ENCODE data around the gene CCDC187. TPM values are rescaled to one million over a fixed set of nuclear protein-coding genes. Genes with fewer than 3 reads are reported as not detected.

CCDC187 gene
- total RNA-seq, 1 experiment from 2014 or later = not detected

DNA sequence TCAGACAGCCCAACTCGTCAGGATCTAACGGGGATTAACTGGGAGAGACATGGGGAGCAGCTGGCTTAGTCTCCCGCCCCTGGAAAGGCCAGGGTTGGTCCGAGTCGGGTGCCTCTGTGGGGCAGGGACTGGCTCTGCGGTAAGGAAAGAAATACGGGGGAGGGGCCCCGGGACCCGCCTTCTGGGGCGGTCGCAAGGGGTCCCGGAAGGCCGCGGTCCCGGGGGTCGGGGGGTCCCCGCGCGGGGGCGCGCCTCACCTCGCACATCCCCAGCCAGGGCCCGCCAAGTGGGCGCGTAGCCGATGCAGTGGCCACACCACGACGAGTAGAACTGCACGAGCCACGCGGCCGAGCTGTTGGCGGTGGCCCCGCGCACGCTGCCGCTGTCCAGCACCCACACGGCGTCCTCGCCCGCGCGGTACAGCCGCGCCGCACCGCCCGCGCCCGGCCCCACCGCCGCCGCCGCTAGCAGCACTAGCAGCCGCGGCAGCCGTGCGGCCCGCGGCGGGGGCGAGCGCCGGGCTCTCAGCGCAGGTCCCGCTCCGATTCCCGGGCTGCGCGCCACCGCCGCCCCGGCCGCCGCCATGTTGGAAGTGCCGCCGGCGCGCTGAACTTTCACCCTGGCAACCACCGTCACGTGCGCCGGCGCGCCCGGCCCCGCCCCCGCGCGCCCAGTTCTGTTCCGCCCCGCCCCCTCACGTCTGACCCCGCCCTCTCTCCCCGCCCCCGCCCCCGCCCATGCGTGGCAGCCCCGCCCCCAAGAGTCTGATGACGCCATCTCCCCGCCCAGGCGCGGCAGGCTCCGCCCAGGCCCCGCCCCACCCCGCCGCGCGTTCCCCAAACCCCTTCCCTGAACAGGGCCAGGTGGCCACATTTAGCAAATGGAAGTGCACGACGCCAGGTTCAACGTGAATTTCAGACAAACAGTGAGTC is 58.4 kb downstream of the CCDC187 start, which contains the start of gene QSOX2:
QSOX2 (minus strand) TSS at position 594 of the 932 bp plus-strand sequence; CDS start at position 585, 9 bp downstream.
- POLR2A ChIA-PET = interaction anchor here (0.7 to 0.8 kb wide), 5 partner anchors 17 to 312 kb away, joined by 3 to 6 read pairs (median 4); no protein-coding TSS in a partner anchor
- H3K4me1 Mint-ChIP-seq (ENCODE audit: insufficient read depth, unreplicated experiment) = peaks cover 22% of the 10 kb centered on the region
- BruUV-seq (replicated peaks) = no TSS peak
- TF ChIP-seq, protein P1, sequence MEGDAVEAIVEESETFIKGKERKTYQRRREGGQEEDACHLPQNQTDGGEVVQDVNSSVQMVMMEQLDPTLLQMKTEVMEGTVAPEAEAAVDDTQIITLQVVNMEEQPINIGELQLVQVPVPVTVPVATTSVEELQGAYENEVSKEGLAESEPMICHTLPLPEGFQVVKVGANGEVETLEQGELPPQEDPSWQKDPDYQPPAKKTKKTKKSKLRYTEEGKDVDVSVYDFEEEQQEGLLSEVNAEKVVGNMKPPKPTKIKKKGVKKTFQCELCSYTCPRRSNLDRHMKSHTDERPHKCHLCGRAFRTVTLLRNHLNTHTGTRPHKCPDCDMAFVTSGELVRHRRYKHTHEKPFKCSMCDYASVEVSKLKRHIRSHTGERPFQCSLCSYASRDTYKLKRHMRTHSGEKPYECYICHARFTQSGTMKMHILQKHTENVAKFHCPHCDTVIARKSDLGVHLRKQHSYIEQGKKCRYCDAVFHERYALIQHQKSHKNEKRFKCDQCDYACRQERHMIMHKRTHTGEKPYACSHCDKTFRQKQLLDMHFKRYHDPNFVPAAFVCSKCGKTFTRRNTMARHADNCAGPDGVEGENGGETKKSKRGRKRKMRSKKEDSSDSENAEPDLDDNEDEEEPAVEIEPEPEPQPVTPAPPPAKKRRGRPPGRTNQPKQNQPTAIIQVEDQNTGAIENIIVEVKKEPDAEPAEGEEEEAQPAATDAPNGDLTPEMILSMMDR (IDR thresholded peaks at IDR 0.05; ENCODE audit: unreplicated experiment) = no peak
- peak; percentile 66 for DNase-seq (ENCODE audit: unreplicated experiment)
- CTCF ChIA-PET = interaction anchor here (0.5 to 0.6 kb wide), 3 partner anchors 16 to 156 kb away, joined by 3 to 5 read pairs (median 5); no protein-coding TSS in a partner anchor
- H3K9me3 Mint-ChIP-seq (ENCODE audit: unreplicated experiment) = no peaks in the 10 kb centered on the region
- no peaks in the 10 kb centered on the region for H3K27me3 Mint-ChIP-seq (ENCODE audit: insufficient read depth, unreplicated experiment)
- H3K27ac Mint-ChIP-seq (ENCODE audit: low read depth, unreplicated experiment) = peak within 1 kb of the TSS; percentile 86
- intact Hi-C loops (cut with micrococcal nuclease) = no loop called here
- H3K4me3 Mint-ChIP-seq (ENCODE audit: unreplicated experiment) = peak within 1 kb of the TSS; percentile 93
- H3K36me3 Mint-ChIP-seq (ENCODE audit: insufficient read depth, unreplicated experiment) = peaks cover 7% of the 10 kb centered on the region

DNA sequence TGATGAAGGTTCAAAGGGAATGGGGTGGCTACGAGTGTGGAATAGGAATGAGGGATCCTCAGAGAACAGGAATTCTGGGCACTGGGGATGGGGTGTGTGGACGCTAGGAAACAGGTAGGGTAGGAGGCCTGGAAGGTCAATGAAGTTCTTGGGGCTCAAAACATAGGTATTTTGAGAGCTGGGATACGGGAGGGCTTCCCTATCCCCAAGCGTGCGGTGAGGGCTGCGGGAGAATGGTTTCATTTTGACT is 59.0 kb downstream of the CCDC187 start:
- Mint-ChIP-seq H3K4me3 (ENCODE audit: unreplicated experiment) (peak overlapping the region; percentile 93), H3K27me3 (ENCODE audit: insufficient read depth, unreplicated experiment) (no peaks in the 10 kb centered on the region), H3K27ac (ENCODE audit: low read depth, unreplicated experiment) (peak overlapping the region; percentile 86), H3K9me3 (ENCODE audit: unreplicated experiment) (no peaks in the 10 kb centered on the region), H3K36me3 (ENCODE audit: insufficient read depth, unreplicated experiment) (peaks cover 7% of the 10 kb centered on the region), H3K4me1 (ENCODE audit: insufficient read depth, unreplicated experiment) (peaks cover 22% of the 10 kb centered on the region)
- no peak for DNase-seq (ENCODE audit: unreplicated experiment)
- CTCF ChIA-PET = interaction anchor here (0.5 to 0.6 kb wide), 3 partner anchors 17 to 156 kb away, joined by 3 to 5 read pairs (median 5); no protein-coding TSS in a partner anchor
- intact Hi-C loops (cut with micrococcal nuclease) = loop anchor here (1.0 kb wide), 1 partner anchor 17 kb away; no protein-coding TSS in a partner anchor
- TF ChIP-seq, protein P1 (IDR thresholded peaks at IDR 0.05; ENCODE audit: unreplicated experiment) = no peak
- POLR2A ChIA-PET = interaction anchor here (0.7 to 0.8 kb wide), 4 partner anchors 17 to 312 kb away, joined by 3 to 5 read pairs (median 4); no protein-coding TSS in a partner anchor
- BruUV-seq (replicated peaks) = no TSS peak

GRCh38 chr9:136244122-136244968 is 59.5 kb downstream of the CCDC187 start:
- POLR2A ChIA-PET = interaction anchor here (0.6 to 0.8 kb wide), 4 partner anchors 17 to 1841 kb away, joined by 3 to 5 read pairs (median 4); no protein-coding TSS in a partner anchor
- BruUV-seq (replicated peaks) = no TSS peak
- intact Hi-C loops (cut with micrococcal nuclease) = loop anchor here (1.0 kb wide), 1 partner anchor 16 kb away; no protein-coding TSS in a partner anchor
- Mint-ChIP-seq H3K27ac (ENCODE audit: low read depth, unreplicated experiment) (peak overlapping the region; percentile 86), H3K27me3 (ENCODE audit: insufficient read depth, unreplicated experiment) (no peaks in the 10 kb centered on the region), H3K4me1 (ENCODE audit: insufficient read depth, unreplicated experiment) (peaks cover 22% of the 10 kb centered on the region), H3K4me3 (ENCODE audit: unreplicated experiment) (peak overlapping the region; percentile 93), H3K36me3 (ENCODE audit: insufficient read depth, unreplicated experiment) (peaks cover 7% of the 10 kb centered on the region), H3K9me3 (ENCODE audit: unreplicated experiment) (no peaks in the 10 kb centered on the region)
- TF ChIP-seq, protein P1 (IDR thresholded peaks at IDR 0.05; ENCODE audit: unreplicated experiment) = no peak
- CTCF ChIA-PET = interaction anchor here (0.6 kb wide), 1 partner anchor 157 kb away, joined by 5 read pairs; no protein-coding TSS in a partner anchor
- DNase-seq (ENCODE audit: unreplicated experiment) = no peak

Data from MCF 10A (cell line).